GM18861 (cell line): ENCODE results near the gene TGM3.

Experiments used
- ATAC-seq: cut with Tn5 transposase; IDR thresholded peaks from one replicate; pipeline ENCODE4 v1.9.1; 2021; ENCODE audit not compliant: unreplicated experiment

The TGM3 gene

GRCh38 chr20:2335096-2335870 is 39.5 kb downstream of the TGM3 start:
- no peak for ATAC-seq

DNA sequence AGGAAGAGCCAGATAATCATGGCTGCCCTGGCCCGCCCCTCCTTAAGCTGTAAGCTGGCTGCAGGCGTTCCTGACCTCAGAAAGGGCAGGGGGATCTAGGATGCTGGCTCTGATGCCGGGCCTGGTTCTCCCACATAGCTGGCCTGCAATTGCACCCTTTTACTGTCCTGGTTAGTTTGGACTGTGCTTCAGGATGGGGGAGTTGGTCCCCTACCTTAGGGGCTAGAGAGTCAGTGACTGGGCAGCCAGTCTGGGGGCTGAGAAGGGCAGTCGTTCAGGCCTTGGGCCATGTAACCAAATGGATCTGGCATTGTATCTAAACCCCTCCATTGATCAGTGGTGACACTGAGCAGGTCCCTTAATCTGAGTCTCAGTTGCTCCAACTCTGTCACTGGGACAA is 40.7 kb downstream of the TGM3 start:
- no peak for ATAC-seq

GRCh38 chr20:2337142-2337541 is 41.3 kb downstream of the TGM3 start:
- no peak for ATAC-seq

DNA sequence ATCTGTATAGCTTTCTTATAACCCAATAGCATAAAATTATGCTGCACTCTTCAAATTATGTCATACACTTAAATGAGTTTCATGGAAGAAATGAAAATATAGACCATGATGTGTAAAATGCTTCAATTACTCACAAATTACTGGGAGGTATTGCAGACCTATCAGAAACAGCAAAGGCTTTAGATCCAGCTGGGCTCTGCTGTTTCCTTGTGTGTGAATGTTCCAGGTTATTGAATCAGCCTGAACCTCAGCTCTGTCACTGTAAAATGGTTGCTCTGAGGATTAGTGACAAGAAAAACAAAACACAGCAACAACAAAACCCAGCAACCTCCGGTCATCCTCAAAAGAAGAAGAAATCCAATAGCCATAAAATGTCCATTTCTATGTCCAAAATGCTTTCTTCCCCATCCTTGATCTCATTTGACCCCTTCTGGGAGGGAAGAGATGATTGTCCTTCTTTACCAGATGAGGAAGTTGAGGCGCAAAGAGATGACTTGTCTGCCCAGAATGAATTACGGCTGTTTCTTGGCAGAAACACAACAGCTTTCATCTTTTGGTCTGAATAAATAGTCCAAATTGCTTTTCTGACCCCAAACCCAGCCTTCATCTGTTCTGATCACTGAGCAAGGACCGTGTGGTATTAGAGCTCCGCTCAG is 42.7 kb downstream of the TGM3 start:
- no peak for ATAC-seq

DNA sequence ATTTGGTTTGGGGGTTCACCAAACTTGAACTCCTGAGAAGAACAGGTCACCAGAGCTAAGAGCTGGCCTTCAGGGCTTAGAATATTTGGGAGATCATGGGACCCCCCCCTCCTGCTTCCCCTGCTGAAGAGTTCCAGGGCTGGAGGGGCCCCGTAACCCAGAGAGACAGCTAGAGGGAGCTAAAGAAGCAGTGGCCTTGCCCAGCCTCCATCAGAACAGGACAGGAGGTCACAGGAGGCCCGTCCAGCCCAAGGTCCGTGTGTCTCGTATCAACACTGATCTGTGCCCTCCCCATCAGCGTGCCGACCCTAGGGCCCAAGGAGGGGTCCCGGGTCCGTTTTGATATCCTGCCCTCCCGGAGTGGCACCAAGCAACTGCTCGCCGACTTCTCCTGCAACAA is 44.3 kb downstream of the TGM3 start:
- ATAC-seq, result no peak

DNA sequence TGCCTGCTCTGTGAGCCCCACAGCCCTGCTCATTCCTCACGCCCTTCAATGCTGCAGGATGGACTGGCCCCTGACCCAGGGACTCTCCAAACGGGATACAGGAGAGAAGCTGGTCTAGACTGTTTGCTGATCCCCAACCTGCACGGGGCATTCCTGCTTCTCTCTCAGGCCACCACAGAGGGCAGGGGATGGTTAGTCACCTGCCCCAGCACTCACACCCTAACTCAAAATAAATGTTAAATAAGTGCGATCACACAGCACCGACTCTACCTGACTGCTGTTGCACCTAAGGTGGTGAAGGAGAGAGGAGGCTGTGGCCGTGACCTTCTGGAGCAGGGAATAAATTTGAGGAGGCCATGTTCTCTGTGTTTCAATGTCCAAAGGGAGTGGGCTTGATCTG is 45.0 kb downstream of the TGM3 start:
- ATAC-seq, result no peak

- ATAC-seq, result no peak
Measured at GRCh38 chr20:2341336-2341735, 45.5 kb downstream of the TGM3 start.

DNA sequence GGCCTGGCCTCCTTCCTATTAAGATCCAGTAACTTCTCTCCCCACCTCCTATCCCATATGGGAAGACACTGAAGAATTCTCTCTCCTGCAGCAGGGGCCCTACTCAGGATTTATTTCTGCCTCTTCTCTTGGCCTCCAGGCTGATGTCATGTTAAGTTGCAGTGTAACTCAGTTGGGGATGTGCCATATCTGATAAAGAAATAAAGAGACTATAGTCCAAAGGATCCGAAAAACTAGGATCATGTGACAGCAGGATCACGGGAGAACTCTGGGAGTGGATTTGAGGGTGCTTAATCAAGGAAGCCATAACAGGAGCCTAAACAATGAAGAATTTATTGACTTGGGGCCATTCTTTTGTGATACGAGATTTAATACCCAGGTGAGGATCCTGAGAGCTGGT is 46.4 kb downstream of the TGM3 start:
- ATAC-seq, result no peak

DNA sequence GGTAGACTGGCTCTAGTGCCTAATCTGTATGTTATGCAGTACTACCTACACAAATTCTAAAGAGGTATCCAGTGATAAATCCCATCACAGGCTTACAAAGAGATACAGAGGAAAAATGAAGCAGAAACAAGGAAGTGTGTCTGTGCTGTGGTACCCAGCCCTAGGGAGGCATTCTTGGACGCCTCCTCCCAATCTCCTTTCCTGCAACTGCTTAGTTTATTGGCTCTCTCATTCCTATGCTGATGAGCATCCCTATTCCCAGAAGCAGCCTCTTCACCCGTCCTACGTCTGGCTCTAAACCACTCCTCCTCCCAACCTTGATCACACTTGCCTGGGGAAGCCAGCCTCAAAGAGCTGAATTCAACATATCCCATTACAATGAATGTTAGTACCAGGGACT is 50.4 kb downstream of the TGM3 start:
- ATAC-seq, result no peak

DNA sequence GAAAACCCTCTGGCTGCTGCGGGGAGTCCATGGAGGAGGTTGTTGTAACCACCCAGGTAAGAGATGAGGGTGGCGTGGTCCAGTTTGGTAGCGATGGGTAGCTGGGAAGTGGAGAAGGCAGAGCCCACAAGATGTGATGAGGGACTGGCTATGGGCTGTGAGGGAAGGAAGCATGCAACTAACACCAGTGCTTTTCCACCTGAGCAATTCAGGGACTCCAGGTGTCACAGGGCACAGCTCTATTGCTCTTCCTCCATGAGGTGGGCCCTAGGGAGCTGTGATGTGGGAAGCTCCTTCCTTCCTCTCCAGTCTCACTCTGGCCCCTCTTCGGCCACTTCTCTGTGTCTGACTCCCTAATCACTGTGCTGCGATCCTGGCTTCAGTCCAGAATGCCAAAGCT is 52.5 kb downstream of the TGM3 start:
- no peak for ATAC-seq

DNA sequence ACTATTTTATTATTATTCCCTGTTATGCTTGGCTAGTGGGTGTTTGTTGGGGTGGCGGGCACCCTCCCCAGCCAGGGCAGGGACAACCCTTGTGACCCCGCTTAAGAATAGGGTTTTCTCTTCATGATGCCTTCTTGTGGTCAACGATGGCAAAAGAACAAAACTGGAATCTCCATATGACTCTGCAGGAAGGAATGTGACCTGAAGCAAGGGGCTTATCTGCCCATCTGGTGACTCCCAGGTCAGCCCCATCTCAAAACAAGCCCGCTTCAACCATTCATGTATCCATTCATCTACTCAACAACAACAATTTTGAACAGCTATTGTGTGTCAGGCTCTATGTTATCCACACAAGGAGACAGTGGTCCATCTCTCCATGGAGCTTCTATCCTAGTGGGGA is 54.0 kb downstream of the TGM3 start:
- ATAC-seq, result no peak

DNA sequence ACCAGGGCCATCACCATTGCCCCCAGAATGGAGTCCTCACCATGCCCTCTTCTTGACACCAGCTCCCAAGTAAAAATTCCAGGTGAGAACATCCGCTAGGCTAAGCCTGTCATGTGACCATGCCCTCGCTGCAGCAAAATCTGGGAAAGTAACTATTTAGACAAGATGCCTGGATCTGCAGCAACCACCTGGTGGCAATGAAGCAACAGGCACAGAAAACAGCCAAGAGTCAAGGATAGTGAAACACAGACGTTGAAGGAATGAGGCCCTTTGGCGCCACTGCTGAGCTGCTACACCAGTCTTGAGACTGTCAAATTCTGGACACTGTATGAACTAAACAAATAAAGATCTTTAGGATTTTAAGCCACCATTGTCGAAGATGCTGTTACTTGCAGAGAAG is 54.8 kb downstream of the TGM3 start:
- ATAC-seq, result no peak

DNA sequence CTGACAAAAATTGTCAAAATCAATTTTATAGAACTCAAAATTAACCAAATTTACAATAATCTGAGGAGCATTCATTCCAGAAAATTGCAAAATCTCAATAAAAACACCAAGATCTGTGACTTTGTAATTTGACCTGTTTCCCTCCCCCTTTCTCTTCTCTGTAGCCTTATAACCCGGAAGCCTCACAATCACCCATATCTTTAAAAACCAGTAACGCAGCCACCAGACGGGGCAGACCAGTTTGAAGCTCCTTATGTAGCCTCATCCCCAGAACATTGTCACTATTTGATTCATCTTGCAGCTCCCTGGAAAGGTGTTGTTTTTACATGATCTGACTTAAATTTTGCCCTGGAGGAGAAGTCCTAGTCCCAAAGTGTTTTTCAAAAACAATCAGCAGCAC is 57.4 kb downstream of the TGM3 start:
- ATAC-seq, result no peak

DNA sequence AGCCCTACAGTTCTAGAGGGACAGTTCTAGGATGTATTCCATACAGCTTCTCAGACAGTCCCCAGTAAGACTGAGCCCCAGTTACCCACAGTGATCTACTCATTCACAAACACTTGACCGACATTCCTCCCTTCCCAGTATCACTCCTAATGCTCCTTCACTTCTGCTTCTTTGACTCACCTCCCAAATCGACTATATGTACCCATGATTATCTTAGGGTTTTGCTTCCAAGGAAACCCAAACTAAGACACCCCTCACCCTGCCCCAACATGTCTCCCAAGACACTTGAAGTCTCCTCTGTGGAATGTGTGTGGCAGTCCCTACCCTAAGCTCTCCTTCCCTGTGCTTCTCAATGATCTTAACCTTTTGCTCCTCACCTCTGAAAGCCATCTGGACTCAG is 61.3 kb downstream of the TGM3 start:
- ATAC-seq, result no peak

- no peak for ATAC-seq
Measured at GRCh38 chr20:2358006-2358405, 62.2 kb downstream of the TGM3 start.

DNA sequence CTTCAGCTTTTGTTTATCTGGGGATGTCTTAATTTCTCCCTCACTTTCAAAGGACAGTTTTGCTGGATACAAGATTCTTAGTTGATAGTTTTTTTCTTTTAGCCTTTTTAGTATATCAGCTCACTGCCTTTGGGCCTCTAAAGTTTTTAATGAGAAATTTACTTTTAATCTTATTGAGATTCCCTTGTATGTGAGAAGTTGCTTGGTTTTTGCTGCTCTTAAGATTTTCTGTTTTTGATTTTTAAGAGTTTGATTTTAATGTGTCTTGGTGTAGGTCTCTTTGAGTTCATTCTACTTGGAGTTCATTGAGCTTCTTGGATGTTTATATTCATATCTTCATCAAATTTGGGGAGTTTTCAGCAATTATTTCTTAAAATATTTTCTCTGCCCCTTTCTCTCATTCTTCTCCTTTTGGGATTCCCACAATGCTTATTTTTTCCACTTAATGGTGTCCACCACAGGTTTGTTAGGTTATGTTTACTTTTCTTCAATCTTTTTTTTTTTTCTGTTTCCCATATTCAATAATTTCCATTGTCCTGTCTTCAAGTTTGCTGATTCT is 65.3 kb downstream of the TGM3 start:
- ATAC-seq, result no peak

- ATAC-seq, result no peak
Measured at GRCh38 chr20:2363187-2363586, 67.4 kb downstream of the TGM3 start.

- ATAC-seq, result no peak
Measured at GRCh38 chr20:2363587-2363986, 67.8 kb downstream of the TGM3 start.

DNA sequence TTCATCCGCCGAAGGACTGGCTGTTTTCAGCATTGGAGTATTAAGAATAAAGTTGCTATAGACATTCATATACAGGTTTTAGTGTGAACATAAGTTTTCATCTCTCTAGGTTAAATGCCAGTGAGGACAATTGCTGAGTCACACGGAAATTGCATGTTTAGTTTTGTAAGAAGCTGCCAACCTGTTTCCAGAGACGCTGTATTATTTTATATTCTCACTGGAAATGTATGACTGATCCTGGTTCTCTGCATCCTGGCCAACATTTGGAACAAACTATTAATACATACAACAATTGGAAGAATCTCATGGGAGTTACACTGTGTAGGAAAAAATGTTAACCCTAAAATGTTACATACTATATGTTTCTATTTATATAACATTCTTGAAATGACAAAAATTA is 68.2 kb downstream of the TGM3 start:
- ATAC-seq, result no peak

- no peak for ATAC-seq
Measured at GRCh38 chr20:2365091-2365490, 69.3 kb downstream of the TGM3 start.

- no peak for ATAC-seq
Measured at GRCh38 chr20:2365666-2366065, 69.9 kb downstream of the TGM3 start.

DNA sequence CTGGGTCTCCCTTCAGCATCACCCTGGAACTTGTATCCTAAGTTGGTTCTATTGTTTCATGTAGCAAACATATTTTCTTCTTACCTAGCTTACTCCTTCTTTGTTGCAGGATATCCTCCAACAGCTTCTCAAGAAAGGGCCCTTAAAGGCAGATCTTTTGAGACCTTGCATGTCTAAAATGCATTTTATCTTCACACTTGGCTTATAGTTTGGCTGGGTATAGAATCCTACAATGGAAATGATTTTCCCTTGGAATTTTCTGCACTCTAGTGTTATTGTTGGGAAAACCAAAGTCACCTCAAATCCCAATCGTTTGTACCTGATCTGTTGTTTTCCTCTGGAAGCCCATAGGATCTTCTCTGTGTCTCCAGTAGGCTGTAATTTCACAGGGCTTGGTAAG is 72.8 kb downstream of the TGM3 start:
- no peak for ATAC-seq

DNA sequence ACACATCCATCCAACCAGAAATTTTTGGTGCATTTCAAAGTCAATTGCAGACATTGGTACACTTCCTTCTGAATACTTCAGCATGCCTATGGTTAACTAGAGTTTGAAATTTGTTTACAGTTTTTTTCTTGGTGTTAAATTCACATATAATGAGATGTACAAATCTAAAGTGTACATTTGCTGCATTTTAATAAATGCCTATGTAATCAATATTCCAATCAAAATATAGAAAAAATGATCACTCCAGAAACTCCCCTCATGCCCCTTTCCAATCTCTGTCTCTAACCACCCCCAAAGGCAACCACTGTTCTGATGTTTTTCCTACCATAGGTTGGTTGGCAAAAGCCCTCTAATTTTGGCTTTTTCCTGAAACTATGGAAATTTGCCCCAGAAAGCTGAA is 77.3 kb downstream of the TGM3 start:
- ATAC-seq, result no peak
